H1 (cell line): Measurements from ENCODE around the gene ABHD4. TPM values are rescaled to one million over a fixed set of nuclear protein-coding genes. Genes with fewer than 3 reads are reported as not detected.

Source experiments
- CTCF ChIA-PET: fragments of 300-600 bp; sonication (Branson Sonifier 250); formaldehyde crosslinking; loops from one replicate; lab custom pipeline; 2021; ENCODE audit not compliant: partially characterized antibody; lab: Charles Lee
- POLR2A ChIA-PET: fragments of 300-600 bp; sonication (Branson Sonifier 250); formaldehyde crosslinking; loops from one replicate; lab custom pipeline; 2021; ENCODE audit warnings: inconsistent platforms; ENCODE audit not compliant: partially characterized antibody; lab: Charles Lee
- DNase-seq, 2 experiments: peaks; one replicate each; pipeline versions ENCODE4 v3.0.0 to v3.0.0-alpha.2; 2010 to 2022; ENCODE audit warnings: low spot score in 2 of 2, low read depth in 1 of 2, mixed read lengths in 1 of 2
- FAIRE-seq: peaks from 2 replicates; lab custom pipeline; 2011; peaks lifted over from hg19 to GRCh38; lab: Jason Lieb, UNC
- H2AFZ ChIP-seq: 2 replicates; pipeline ENCODE4 v1.8.1; 2012; ENCODE audit warnings: low read length, inconsistent platforms
- H2AK5ac ChIP-seq: 2 replicates; pipeline ENCODE4 v1.6.1; 2013; ENCODE audit warnings: low read depth, low read length
- H2BK120ac ChIP-seq: replicated peaks from 2 replicates; pipeline ENCODE3; 2013; ENCODE audit warnings: low read depth, low read length, inconsistent platforms
- H2BK12ac ChIP-seq: 2 replicates; pipeline ENCODE4 v1.6.1; 2013; ENCODE audit warnings: low read depth, low read length
- H2BK15ac ChIP-seq: 2 replicates; pipeline ENCODE4 v1.6.1; 2013; ENCODE audit warnings: low read length
- H2BK20ac ChIP-seq: 2 replicates; pipeline ENCODE4 v1.6.1; 2013; ENCODE audit warnings: low read length
- H2BK5ac ChIP-seq: 2 replicates; pipeline ENCODE4 v1.6.1; 2013; ENCODE audit warnings: low read depth, low read length
- H3K14ac ChIP-seq: 2 replicates; pipeline ENCODE4 v1.6.1; 2013; ENCODE audit warnings: inconsistent platforms; ENCODE audit not compliant: insufficient read length
- H3K18ac ChIP-seq: 2 replicates; pipeline ENCODE4 v1.6.1; 2013; ENCODE audit warnings: low read length; ENCODE audit errors: extremely low read depth
- H3K23ac ChIP-seq: 2 replicates; pipeline ENCODE4 v1.6.1; 2013; ENCODE audit warnings: inconsistent platforms; ENCODE audit not compliant: insufficient read length
- H3K23me2 ChIP-seq: 2 replicates; pipeline ENCODE4 v1.6.1; 2013; ENCODE audit warnings: low read depth, low read length
- H3K27ac ChIP-seq: 2 replicates; pipeline ENCODE4 v1.6.1; 2011; ENCODE audit warnings: low read depth, low read length, inconsistent platforms
- H3K27me3 ChIP-seq, 4 experiments: replicated peaks in 1 of 4; 1 replicate in 1 of 4; 2 replicates in 3 of 4; pipeline versions ENCODE4 v1.6.1 to v1.8.1; 2011 to 2013; ENCODE audit warnings: low read length in 3 of 4, mild to moderate bottlenecking in 3 of 4, inconsistent platforms in 2 of 4, mixed read lengths in 2 of 4, moderate library complexity in 1 of 4; ENCODE audit not compliant: control insufficient read depth in 3 of 4, insufficient read depth in 3 of 4; ENCODE audit errors: extremely low read depth in 1 of 4
- H3K36me3 ChIP-seq, 4 experiments: 2 replicates each; pipeline versions ENCODE4 v1.6.1 to v1.8.1; 2011 to 2013; ENCODE audit warnings: mild to moderate bottlenecking in 4 of 4, low read length in 3 of 4, moderate library complexity in 2 of 4, control low read depth in 1 of 4, inconsistent platforms in 1 of 4; ENCODE audit not compliant: insufficient read depth in 4 of 4, control insufficient read depth in 2 of 4
- H3K4ac ChIP-seq: replicated peaks from 2 replicates; pipeline ENCODE3; 2013; ENCODE audit warnings: low read length, low read depth, mixed read lengths, inconsistent platforms; ENCODE audit not compliant: insufficient read length
- H3K4me1 ChIP-seq, 4 experiments: replicated peaks in 1 of 4; 1 replicate in 1 of 4; 2 replicates in 3 of 4; pipeline versions ENCODE4 v1.6.1 to v1.8.1; 2011 to 2013; ENCODE audit warnings: low read length in 3 of 4, inconsistent platforms in 2 of 4, mixed read lengths in 1 of 4; ENCODE audit not compliant: insufficient read depth in 4 of 4, control insufficient read depth in 3 of 4
- H3K4me2 ChIP-seq, 2 experiments: 2 replicates each; pipeline versions ENCODE4 v1.6.1 to v1.8.1; 2011 to 2013; ENCODE audit warnings: low read depth in 2 of 2, low read length in 2 of 2, control low read depth in 1 of 2, inconsistent platforms in 1 of 2, mild to moderate bottlenecking in 1 of 2; ENCODE audit not compliant: insufficient read depth in 1 of 2
- H3K4me3 ChIP-seq, 4 experiments: fragments of 200-600, 300-600 bp in 1 of 4; sonication (generic), shearing (Covaris generic), sonication (Bioruptor Twin) in 1 of 4; 2 replicates each; pipeline versions ENCODE4 v1.5.1 to v1.8.1; 2011 to 2016; ENCODE audit warnings: low read length in 4 of 4, low read depth in 3 of 4, control low read depth in 2 of 4, inconsistent platforms in 2 of 4, mild to moderate bottlenecking in 2 of 4, mixed read lengths in 1 of 4, moderate library complexity in 1 of 4; ENCODE audit not compliant: insufficient read depth in 2 of 4; ENCODE audit errors: extremely low read depth in 1 of 4
- H3K56ac ChIP-seq: replicated peaks from 2 replicates; pipeline ENCODE3; 2013; ENCODE audit warnings: low read depth, mild to moderate bottlenecking, mixed read lengths, low read length, inconsistent platforms; ENCODE audit not compliant: insufficient read length
- H3K79me1 ChIP-seq: 2 replicates; pipeline ENCODE4 v1.6.1; 2013; ENCODE audit warnings: low read depth, low read length, control low read depth
- H3K79me2 ChIP-seq, 2 experiments: 2 replicates each; pipeline versions ENCODE4 v1.6.1 to v1.8.1; 2012 to 2013; ENCODE audit warnings: low read length in 2 of 2, mild to moderate bottlenecking in 2 of 2, inconsistent platforms in 1 of 2; ENCODE audit not compliant: insufficient read depth in 2 of 2, control insufficient read depth in 1 of 2
- H3K9ac ChIP-seq, 4 experiments: replicated peaks in 1 of 4; 1 replicate in 1 of 4; 2 replicates in 3 of 4; pipeline versions ENCODE4 v1.6.1 to v1.8.1; 2011 to 2013; ENCODE audit warnings: low read depth in 3 of 4, low read length in 3 of 4, control low read depth in 2 of 4, mild to moderate bottlenecking in 2 of 4, moderate library complexity in 2 of 4, inconsistent platforms in 1 of 4; ENCODE audit errors: extremely low read depth in 1 of 4
- H3K9me3 ChIP-seq, 2 experiments: 2 replicates each; pipeline versions ENCODE4 v1.6.1 to v1.8.1; 2012 to 2013; ENCODE audit warnings: mild to moderate bottlenecking in 2 of 2, moderate library complexity in 2 of 2, control low read depth in 1 of 2, inconsistent platforms in 1 of 2, low read depth in 1 of 2, low read length in 1 of 2, mixed read lengths in 1 of 2; ENCODE audit not compliant: insufficient read depth in 2 of 2
- H4K20me1 ChIP-seq, 2 experiments: replicated peaks in 1 of 2; 2 replicates each; pipeline versions ENCODE3 to v1.8.1; 2011 to 2013; ENCODE audit warnings: inconsistent platforms in 2 of 2, low read length in 2 of 2, mild to moderate bottlenecking in 1 of 2; ENCODE audit not compliant: insufficient read depth in 2 of 2, control insufficient read depth in 1 of 2
- H4K5ac ChIP-seq: 2 replicates; pipeline ENCODE4 v1.6.1; 2013; ENCODE audit warnings: low read length, low read depth, mixed read lengths, inconsistent platforms; ENCODE audit not compliant: insufficient read length
- H4K8ac ChIP-seq: 2 replicates; pipeline ENCODE4 v1.8.0; 2013; ENCODE audit warnings: mild to moderate bottlenecking, moderate library complexity, low read length, inconsistent platforms; ENCODE audit not compliant: insufficient read depth; ENCODE audit errors: extremely low read depth
- H4K91ac ChIP-seq: replicated peaks from 2 replicates; pipeline ENCODE3; 2013; ENCODE audit warnings: low read length, mixed read lengths, inconsistent platforms; ENCODE audit not compliant: insufficient read length
- CREB1 ChIP-seq: IDR thresholded peaks from 2 replicates; pipeline ENCODE4 v1.6.1; 2012; ENCODE audit warnings: inconsistent platforms
- WGBS, 2 experiments: shearing (Covaris generic) in 1 of 2; methylation state at CpG; one replicate each; pipeline versions ENCODE4 v1.1.6 to v1.1.7; 2013 to 2015; ENCODE audit warnings: low lambda C conversion rate in 2 of 2, mixed read lengths in 2 of 2, inconsistent platforms in 1 of 2, low coverage in 1 of 2, missing lambda C conversion rate in 1 of 2; ENCODE audit not compliant: insufficient replicate concordance in 2 of 2, insufficient coverage in 1 of 2, insufficient read length in 1 of 2; ENCODE audit errors: extremely low coverage in 1 of 2, missing lambda C conversion rate in 1 of 2; 5-methylcytosine and 5-hydroxymethylcytosine counted together
- polyA plus RNA-seq, 7 experiments: library from polyadenylated mRNA; depleted of rRNA in 3 of 7; stranded (reverse) in 5 of 7; unstranded in 2 of 7; fragments of >200 nt in 5 of 7; fragments of 200-250 nt in 2 of 7; gene quantifications; 1 replicate in 5 of 7; 2 replicates in 1 of 7; 4 replicates in 1 of 7; pipeline versions ENCODE4 v1.2.1 to v1.2.3, GENCODE V29; 2011 to 2013; ENCODE audit warnings: missing spikeins in 2 of 7, mixed read lengths in 2 of 7
- total RNA-seq: library from RNA; stranded (reverse); fragmentation: NEBNext Ultra II Directional; extraction: Animal tissue kit (Norgen Biotek cat#: 25700); gene quantifications from 2 replicates; pipeline ENCODE4 v1.2.1, GENCODE V29; 2021

Gene ABHD4
- total and polyA plus RNA-seq, 2 of the 8 experiments (the other 6 are each of a cell fraction or from before 2014, with no cell fraction given) = 32.4 to 42.9 TPM

DNA sequence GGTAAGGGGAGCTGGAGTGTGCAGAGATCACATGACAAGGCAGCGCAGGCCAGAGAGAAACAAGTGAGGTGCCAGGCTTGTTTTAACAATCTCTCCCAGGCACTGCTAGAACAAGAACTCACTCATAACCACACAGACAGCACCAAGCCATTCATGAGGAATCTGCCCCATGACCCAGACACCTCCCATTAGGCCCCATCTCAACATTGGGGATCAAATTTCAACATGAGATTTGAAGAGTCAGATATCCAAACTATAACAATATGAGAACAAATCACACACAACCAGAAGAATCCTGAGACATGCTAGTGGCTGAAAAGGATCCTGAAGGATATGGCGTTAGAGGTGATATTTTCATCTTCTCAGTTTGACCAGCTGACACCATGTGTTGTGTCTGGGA, 24.2 kb downstream of the ABHD4 start:
- peaks cover 6 to 13% of the 10 kb centered on the region in 2 experiments for H3K9me3 ChIP-seq
- no peaks in the 10 kb centered on the region for H3K36me3 ChIP-seq
- no peak overlapping the region for H2AK5ac ChIP-seq
- H4K20me1 ChIP-seq = no peaks in the 10 kb centered on the region
- peaks cover 2% of the 10 kb centered on the region; the same call in 1 of the 2 replicates for H3K23me2 ChIP-seq
- H3K79me2 ChIP-seq = no peaks in the 10 kb centered on the region
- no peak overlapping the region for H3K27ac ChIP-seq
- H3K4me3 ChIP-seq = no peak overlapping the region
- 93% methylated on average over 2 of the region's 2 CpGs; no CpG with 5 or more reads in 1 of the 2 experiments for WGBS, 2 experiments
- no peak overlapping the region for H2BK5ac ChIP-seq
- H3K4ac ChIP-seq = no peak overlapping the region
- no peak overlapping the region for H2BK120ac ChIP-seq
- H3K56ac ChIP-seq = no peak overlapping the region
- no peaks in the 10 kb centered on the region for H3K79me1 ChIP-seq
- no peak overlapping the region for H2BK15ac ChIP-seq
- no peak overlapping the region for H3K23ac ChIP-seq
- H3K14ac ChIP-seq = no peak overlapping the region
- H3K4me1 ChIP-seq = peaks cover 0 to 7% (median 2%) of the 10 kb centered on the region in 4 experiments; a peak in 3 of 7 replicates
- no peak overlapping the region for H4K5ac ChIP-seq
- no peak overlapping the region for H4K91ac ChIP-seq
- no peak overlapping the region for H2BK12ac ChIP-seq
- FAIRE-seq (no peak), DNase-seq (no peak)
- H3K18ac ChIP-seq = no peak overlapping the region
- H2AFZ ChIP-seq = no peak overlapping the region
- CTCF ChIA-PET = no interaction called here
- no peak overlapping the region for H2BK20ac ChIP-seq
- H4K8ac ChIP-seq = no peak overlapping the region
- no peak overlapping the region for H3K9ac ChIP-seq
- POLR2A ChIA-PET = no interaction called here
- H3K4me2 ChIP-seq = no peak overlapping the region
- H3K27me3 ChIP-seq = no peaks in the 10 kb centered on the region
- TF ChIP-seq CREB1 = no peak
